Right renal pelvis (tissue), 4 donors: ENCODE data around the gene RASSF4. TPM values are rescaled to one million over a fixed set of nuclear protein-coding genes. Genes with fewer than 3 reads are reported as not detected.

Experiments used
- DNase-seq, 4 donors: peaks; one replicate each; pipeline ENCODE4 v3.0.0-alpha.2; 2013; ENCODE audit warnings: low read depth in 4 of 4, low spot score in 3 of 4, missing footprints in 1 of 4
- polyA plus RNA-seq, 4 donors: library from polyadenylated mRNA; unstranded; fragments of 120-200 nt; gene quantifications; one replicate each; pipeline ENCODE4 v1.2.1, GENCODE V29; 2013; ENCODE audit not compliant: insufficient read length in 4 of 4

Gene RASSF4
- polyA plus RNA-seq, 4 donors, result 22.9 to 32.3 (median 29.6) TPM

DNA sequence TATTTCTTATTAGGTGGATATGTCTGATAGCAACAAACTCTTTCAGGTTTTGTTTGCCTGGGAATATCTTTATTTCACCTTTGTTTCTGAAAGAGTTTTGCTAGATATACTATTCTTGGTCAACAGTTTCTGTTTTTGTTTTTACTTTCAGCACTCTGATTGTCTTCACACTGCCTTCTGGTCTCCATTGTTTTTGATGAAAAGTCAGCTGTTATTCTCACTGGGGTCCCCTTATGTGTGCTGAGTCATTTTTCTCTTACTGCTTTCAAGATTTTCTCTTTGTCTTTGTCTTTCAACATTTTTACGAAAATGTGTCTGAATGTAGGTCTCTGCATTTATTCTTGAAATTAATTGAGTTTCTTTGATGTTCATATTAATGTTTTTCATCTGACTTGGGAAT, 15.2 kb upstream of the RASSF4 start:
- no peak for DNase-seq

DNA sequence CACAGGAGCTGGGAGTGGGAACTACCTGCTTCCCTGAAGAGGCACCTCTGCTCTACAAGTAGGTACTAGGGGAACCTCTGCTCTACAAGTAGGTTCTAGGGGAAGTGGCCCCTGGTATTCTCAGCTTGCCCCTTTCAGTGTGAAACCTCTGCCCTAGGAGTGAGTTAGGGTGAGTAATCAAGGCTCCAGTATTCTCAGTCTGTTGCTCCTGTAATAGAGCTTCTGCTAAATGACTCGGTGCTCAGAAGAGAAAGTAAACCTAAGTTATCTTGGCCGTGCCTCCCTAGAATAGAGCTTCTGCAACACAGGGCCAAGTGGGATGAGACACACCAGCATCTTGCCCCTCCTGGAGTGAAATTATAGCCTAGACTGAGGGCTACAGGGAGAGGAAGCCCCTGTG, 13.4 kb upstream of the RASSF4 start:
- no peak for DNase-seq

DNA sequence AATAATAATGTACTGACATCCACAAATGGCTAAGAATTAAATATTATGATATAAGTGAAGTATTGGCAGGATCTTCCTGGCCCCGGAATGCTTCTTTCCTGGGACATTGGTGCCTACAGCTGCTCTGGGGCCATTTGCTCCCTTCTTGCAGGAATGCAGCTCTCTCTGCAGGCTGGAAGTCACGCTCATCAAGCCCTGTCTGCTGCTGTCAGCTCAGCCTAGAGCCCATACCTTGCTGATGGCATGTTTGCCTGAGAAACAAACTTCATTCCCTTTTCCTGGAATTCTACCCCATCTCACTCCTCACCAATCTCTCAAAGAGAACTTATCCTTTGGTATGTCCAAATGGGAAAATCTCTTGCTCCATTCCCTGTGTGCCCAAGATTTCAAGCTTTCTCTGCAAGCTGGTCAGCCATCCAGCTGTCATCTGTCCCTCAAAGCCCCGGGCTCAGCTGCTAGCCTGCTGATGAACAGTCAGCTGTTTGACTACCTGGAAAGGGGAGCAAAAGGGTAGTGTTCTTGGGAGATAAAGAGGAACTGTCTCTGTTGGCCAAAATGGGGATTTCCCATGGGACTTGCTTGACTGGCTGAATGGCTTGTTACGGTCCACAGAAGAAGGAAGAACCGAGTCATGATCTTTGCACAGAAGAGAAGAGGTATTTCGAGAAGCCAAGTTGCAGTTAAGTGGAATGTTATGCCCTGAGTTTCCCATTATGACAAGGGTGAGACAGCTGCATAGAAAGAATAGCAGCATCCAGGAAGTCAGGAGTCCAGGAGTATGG, 12.0 kb upstream of the RASSF4 start:
- no peak for DNase-seq

DNA sequence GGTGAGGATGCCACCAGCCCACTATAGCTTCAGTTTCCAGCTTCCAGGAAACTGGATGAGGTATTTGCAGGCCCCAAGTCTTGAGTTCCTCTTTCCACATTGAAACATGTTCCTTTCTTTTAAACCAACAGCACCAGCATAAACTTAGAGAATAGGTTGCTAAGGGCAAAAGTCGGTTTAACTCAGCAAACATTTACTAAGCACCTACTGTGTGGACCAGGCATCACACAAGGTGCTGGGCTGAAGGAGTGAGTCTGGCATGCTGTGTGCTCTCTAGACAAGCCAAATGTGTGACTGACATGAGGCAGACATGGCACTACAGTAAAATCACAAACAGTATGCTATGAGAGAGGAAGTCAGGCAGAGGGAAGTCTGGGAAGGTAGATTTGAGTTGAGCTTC, 11.0 kb upstream of the RASSF4 start:
- DNase-seq, result no peak

DNA sequence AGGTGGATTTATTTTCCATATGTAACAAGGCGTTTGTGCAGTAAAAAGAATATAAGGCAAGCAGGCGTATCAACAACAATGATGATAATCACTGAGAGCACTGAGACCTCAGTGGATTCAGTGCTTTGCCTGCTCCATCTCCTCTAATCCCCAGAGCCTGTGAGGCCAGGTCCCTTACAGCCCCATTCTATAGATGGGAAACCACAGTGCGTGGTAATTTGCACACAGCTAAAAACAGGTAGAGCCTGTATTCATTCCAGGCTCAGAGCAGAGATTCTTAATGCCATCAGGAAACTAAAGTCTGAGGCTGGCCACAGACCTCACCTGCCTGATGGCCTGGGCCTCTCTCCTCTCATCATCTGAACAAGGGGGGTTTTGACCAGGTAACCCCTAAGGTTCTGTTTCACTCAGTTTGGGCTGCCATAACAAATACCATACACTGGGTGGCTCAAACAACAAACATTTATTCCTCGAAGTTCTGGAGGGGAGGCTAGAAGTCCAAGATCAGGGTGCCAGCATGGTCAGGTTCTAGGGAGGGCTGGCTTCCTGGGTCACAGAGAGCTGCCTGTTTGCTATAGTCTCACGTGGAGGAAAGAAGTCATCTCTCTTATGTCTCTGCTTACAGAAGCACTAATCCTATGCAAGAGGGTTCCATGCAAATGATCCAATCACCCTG, 10.3 kb upstream of the RASSF4 start:
- no peak for DNase-seq

DNA sequence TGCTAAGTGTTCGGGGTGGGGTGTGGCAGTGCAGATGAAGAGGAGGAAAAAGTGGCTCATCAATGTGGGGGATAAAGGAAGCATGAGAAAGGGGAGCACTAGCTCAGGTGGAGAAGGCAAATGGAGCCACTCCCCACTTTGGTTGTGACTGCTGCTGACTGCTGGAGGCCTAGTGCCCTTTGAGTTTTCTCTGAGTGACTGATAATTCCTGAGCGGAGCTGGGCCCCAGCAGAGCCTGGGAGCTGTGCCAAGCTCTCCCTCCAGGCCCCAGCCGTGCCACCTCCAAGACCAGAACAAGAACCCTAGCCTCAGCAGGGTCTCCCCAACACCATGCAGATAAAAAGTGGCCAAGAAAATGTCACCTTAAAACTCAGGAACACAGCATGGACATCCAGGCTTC, 9.7 kb upstream of the RASSF4 start:
- no peak for DNase-seq

DNA sequence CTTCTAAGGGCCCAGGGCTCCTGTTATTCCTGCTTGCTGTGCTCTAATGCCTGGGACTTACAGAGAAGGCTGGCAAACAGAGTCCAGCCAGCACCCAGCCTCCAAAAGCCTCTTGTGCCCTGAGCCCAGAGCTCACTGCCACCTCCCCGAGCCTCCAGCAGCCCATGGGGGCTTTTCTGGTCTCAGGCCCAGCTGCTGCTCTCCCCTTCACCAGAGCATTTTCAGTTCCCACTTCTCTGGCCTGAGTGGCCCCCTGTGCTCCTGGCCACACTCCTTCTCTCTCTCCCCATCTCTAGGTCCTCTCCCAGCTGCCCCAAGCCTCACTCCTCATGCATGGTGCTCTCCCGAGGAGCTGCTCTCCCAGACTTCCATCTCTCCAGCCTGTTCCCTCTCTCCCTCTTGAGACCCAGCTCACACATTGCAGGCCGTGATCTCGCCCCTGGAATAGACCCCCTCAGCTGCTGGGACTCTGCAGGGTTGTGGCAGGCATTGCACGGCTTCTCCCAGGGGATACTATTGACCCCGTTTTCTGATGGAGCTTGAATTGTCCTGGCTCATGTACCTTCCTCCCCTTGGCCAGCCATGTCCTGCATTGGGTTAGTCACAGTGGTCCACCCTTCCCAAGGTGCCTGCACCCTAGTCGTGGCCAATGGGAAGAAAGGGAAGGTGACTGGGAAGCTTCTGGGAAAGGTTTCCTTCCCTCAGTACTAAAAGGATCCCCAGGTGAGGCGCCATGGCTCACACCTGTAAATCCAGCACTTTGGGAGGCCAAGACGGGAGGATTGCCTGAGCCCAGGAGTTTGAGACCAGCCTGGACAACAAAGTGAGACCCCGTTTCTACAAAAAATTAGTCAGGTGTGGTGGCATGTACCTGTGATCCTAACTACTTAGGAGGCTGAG, 9.0 kb upstream of the RASSF4 start:
- DNase-seq, result no peak

DNA sequence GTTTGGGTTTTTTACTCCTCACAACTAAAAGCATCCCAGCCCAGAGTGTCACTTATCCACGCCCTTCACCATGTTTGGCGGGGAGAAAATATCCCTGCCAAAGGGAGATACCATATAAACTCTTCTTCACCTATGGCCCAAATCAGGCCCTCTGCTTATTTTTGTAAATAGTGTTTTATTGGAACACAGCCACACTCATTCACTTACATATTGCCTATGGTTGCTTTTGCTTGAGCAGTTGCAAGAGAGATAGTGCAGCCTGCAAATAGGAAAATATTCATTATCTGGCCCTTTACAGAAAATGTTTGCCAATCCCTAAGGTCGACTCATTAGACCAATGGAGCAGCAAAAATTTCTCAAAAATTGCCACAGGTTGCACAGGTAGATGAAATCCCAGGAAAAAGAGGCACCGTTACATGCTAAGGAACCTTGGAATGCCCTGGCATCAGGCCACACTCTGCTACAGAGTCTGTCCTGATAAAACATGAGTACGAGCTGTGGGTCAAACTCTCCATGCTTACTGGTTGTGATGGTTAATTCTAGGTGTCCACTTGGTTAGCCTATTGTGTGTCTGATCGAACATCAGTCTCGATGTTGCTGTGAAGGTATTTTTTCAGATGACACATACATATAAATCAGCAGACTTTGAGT, 7.9 kb upstream of the RASSF4 start:
- no peak for DNase-seq

DNA sequence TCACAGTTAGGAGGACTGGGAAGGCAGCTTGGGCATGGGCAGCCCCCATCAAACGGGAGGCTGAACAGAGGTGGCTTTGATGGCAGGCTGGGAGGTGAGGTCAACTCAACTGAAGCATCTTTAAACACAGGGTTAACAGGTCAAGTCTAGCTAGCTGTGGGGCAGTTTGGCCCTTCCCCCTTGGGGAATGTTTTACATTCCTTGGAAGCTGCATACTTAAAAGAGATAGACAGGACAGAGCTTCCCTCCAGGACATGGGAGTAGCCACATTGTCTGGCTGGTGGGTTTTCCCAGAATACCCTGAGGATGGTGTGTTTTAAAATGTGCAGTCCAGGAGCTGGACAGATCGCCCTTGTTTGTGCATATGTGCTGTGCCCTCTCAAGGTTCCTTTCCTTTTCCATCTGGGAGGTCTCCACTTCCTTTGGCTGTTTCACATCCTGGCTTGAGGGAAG, 6.8 kb upstream of the RASSF4 start:
- no peak for DNase-seq

DNA sequence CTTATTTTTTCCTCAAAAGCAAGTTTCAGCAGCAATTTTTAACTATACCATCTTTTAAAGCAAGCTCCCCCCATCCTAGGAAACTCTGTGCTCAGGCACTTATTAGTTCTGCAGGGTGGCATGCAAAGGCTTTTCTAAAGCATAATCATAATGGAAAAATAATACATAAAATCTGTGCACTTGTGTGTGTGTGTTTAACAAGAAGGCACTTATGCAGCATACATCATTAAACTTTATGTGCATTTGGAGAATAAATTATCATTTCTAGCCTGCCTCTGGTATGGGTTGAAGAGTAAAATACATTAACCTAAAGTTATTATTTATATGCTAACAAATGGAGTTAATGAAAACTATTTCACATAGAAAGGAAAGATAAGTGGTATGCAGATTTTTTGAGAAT, 5.6 kb upstream of the RASSF4 start:
- DNase-seq, result no peak

DNA sequence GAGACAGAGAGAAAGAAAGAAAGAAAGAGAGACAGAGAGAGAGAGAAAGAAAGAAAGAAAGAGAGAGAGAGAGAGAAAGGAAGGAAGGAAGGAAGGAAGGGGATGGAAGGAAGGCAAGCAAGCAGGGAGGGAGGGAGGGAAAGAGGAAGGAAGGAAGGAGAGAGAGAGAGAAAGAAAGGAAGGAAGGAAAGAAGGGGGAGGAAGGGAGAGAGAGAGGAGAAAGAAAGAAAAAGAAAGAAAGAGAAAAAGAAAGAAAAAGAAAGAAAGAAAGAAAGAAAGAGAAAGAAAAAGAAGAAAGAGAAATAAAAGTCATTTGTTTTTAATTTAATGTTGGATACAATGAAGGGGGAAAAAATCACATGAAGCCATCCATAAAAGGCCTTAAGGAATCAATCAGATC, 4.6 kb upstream of the RASSF4 start:
- DNase-seq, result no peak

DNA sequence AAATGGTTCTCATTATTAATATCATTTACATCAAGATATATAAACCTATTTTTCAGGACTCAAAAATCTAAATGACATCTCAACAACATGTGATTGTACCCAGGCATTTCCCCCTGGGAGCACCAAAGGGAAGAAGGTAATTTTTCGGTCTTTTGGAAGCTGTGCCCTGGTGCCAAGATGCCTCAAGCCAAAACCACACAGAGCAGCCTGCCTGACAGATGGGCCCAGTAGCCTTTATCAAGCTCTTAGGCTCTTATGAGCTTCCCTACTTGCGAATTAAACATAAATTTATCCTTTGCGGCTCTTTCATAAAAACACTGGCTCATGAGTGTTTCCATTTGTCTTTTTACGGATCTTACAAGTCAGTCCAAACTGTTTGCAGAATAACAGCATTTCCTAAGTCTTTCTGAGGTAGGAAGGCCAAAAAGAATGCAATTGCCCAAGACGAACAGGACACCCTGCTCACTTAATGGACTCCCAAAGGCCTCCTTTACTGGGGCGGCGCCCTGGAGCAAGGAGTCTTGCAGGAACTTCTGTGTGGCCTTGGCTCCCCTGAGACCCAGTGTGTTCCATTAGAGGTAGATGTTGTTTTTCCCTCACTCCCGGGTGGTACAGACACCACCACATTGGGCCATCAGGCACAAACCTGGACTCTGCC, 4.1 kb upstream of the RASSF4 start:
- no peak for DNase-seq

DNA sequence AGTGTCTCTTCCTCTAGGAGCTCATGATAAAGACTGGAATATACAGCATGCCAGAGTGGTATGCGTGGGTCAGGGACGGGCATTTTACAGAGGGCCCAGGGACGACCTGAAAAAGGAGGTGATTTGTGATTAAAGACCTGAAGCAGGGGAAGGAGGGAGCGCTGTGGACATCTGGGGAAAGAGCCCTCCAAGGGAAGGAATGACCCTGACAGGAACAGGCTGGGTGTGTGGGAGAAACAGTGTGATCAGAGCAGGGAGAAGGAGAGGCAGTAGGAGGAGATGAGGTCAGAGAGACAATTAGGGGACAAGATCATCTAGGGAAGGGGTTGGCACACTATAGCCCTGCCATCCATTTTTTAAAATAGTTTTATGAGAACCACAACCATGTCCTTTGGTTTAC, 3.4 kb upstream of the RASSF4 start:
- DNase-seq, result no peak

DNA sequence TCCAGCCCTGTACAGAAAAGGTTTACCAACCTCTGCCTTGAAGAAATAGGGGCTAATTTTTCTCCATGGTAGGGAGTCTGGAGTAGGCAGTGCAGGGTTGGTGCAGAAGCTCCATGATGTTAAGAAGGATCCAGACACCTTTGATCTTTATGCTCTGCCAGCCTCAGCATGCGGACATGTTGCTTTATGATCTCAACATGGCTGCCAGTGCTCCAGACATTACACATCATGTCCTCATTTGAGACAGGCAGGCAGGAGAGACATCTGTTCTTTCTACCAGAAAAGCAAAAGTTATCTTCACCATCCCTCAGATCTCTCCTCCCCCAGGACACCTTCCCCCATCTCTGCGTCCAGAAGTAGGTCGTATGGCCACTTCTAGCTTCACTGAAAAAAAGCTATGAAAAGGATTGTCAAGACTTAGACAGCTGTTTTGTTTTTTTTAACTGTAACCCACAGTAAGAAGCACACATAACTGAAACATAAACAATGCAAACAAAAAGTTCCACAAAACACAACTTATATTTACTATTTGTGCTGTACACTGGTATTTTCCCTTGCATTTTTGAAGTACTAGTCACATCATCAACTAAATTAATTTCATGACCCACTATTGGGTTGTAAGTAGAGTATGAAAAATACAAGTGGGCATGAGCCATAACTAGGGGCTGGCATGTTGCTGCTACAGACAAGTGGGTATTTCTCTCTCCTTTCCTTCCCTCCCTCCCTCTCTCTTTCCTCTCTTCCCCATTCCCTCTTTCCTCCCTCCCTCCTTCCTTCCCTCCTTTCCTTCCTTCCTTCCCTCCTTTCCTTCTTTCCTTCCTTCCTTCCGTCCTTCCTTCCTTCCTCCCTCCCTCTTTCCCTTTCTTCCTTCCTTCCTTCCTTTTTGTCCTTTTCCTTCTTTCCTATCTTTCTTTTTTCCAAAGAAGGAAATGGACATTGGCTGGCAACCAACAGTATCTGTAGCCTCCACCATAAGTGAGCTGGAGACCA, 2.6 kb upstream of the RASSF4 start:
- DNase-seq, result no peak

DNA sequence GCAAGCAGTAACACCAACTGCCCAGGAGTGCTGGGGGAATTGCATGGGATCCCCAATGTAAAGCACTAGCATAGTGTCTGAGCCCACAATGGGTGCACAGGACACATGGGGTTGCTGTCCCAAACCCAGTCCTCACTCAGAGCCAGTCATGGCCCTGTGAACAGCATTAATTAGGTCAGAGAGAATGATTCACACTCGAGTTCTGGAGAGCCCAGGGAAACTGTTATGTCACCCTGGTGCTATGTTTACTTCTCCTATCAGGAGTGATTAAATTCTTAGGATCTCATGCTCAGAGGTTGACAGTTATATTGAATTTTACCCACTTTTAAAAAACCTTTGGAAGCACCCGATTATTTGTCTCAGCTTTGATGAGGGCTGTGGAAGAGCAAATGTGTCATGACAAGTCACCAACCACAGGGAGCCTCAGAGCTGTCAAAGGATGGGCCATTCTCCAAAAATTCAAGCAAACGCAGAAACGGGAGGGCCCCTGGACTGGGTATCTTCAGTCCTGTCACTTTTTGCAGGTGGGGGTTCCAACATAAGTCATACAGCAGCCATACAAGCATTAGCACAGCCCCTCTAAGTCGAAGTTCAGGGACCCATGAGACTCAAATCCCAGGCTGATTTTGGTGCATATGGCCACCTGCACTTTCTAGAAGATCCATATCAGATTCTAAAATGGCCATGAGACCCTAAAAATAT, 1.3 kb upstream of the RASSF4 start:
- DNase-seq, result no peak

DNA sequence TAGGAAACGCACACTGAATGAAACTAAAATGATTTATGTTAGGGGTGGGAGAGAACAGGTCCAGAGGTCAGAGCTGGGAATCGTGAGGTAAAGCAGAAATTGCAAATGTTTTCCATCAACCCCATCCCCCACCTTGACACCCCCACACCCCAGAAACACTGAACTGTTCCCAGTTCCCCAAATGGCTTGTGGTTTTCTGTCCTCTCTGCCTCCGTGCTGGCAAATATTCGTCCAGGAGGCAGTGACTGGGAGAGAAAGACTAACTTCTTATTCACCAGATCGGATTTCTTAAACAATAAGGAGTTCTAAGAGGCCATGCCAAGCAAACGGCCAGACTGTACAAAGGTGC, 730 bp upstream of the RASSF4 start:
- DNase-seq, result no peak

DNA sequence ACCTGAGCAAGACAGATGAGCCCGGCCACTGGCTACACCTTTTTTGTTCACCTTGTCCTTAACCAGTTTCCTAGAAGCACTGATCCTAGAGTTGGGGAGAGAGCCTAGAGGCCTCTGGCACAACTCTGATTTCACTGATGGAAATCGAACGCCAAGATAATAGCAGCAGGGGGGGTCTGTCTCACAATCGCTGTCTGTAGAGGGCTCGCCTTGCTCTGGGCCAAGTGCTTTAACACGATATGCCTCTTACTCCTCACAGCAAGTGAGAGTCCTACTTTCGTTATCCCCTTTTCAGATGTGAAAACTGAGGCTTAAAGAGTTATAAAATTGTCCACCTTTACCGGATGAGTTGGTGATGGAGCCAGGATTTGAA, 472 bp downstream of the RASSF4 start:
- no peak for DNase-seq

DNA sequence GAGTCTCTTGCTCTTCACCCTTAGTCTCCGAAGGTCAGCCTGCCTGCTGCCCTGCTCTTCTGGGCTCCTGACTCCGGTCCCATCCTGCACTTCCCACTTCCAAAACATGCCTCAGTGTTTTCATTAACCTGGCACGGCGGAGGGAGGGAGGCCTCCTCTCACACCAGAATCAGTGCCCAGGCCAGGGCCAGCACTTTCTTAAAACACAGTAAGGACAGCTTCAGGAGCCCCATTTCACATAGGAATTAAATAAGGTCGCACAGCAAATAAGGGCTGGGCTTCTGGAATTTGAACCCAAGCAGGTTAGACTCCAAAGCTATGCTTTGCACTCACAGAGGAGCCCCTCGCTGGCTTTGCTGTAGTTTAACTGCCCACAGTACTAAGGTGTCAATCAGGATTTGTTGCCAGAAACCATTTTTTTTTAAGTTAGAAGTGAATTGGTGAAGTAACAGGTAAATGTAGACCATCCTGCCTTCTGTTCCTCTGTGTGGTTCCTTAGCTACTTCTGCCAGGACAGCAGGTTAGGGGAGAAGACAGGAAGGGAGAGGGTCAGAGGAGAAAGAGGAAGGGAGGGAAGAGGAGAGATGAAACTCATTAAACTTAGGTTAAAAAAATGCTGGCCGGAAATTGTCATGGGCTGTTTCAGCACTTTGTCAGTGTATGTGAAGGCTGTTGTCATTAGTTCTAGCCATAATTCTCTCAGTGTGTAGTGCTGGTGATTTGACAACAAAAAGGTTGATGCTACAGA, 1.1 kb downstream of the RASSF4 start:
- no peak for DNase-seq
